ENCODE results near the gene RGSL1.

- no peak for TF ChIP-seq POLR2AphosphoS5 (IDR thresholded peaks at IDR 0.05)
- no peak for TF ChIP-seq CTCF (IDR thresholded peaks at IDR 0.05)
Measured at GRCh38 chr1:182520736-182521135, 70.8 kb downstream of the RGSL1 start.
